Measurements from ENCODE around the gene MAPK10. TPM values are rescaled to one million over a fixed set of nuclear protein-coding genes. Genes with fewer than 3 reads are reported as not detected.

The MAPK10 gene
- total RNA-seq, 1 experiment from 2014 or later, result 0.79 TPM

GRCh38 chr4:86058621-86059020, 301.2 kb downstream of the MAPK10 start:
- no peak for DNase-seq
- no peaks in the 10 kb centered on the region for H3K27me3 ChIP-seq (replicated peaks; ENCODE audit: control insufficient read depth, insufficient read depth, low read length)
- Mint-ChIP-seq H3K9me3 (ENCODE audit: unreplicated experiment) (no peaks in the 10 kb centered on the region), H3K36me3 (ENCODE audit: insufficient read depth, unreplicated experiment) (no peaks in the 10 kb centered on the region), H3K4me3 (ENCODE audit: unreplicated experiment) (no peak overlapping the region), H3K27me3 (ENCODE audit: insufficient read depth, unreplicated experiment) (peaks cover 7% of the 10 kb centered on the region), H3K4me1 (ENCODE audit: low read depth, unreplicated experiment) (no peaks in the 10 kb centered on the region), H3K27ac (ENCODE audit: unreplicated experiment) (no peak overlapping the region)
- no peaks in the 10 kb centered on the region for H3K36me3 ChIP-seq (ENCODE audit: control insufficient read depth, insufficient read depth, low read length)
- ChIA-PET CTCF (no interaction called here), POLR2A (no interaction called here)
- intact Hi-C loops (cut with micrococcal nuclease; ENCODE audit: unreplicated experiment), result no loop called here
- TF ChIP-seq CTCF (IDR thresholded peaks at IDR 0.05; ENCODE audit: insufficient read depth in 1 of 2, low read depth in 1 of 2, low read length in 1 of 2, severe bottlenecking in 1 of 2, unreplicated experiment in 1 of 2), result no peak
- H3K4me1 ChIP-seq, result no peaks in the 10 kb centered on the region
- no peak overlapping the region for H3K4me3 ChIP-seq (ENCODE audit: low read depth, low read length)
- no TSS peak for BruUV-seq (replicated peaks)
- H3K9me3 ChIP-seq, result no peaks in the 10 kb centered on the region

- intact Hi-C loops (cut with micrococcal nuclease; ENCODE audit: unreplicated experiment), result no loop called here
- Mint-ChIP-seq H3K27ac (ENCODE audit: unreplicated experiment) (no peak overlapping the region), H3K4me1 (ENCODE audit: low read depth, unreplicated experiment) (no peaks in the 10 kb centered on the region), H3K9me3 (ENCODE audit: unreplicated experiment) (no peaks in the 10 kb centered on the region), H3K36me3 (ENCODE audit: insufficient read depth, unreplicated experiment) (no peaks in the 10 kb centered on the region), H3K4me3 (ENCODE audit: unreplicated experiment) (no peak overlapping the region), H3K27me3 (ENCODE audit: insufficient read depth, unreplicated experiment) (peaks cover 4% of the 10 kb centered on the region)
- Histone ChIP-seq H3K27me3 (replicated peaks; ENCODE audit: control insufficient read depth, insufficient read depth, low read length) (no peaks in the 10 kb centered on the region), H3K9me3 (no peaks in the 10 kb centered on the region), H3K36me3 (ENCODE audit: control insufficient read depth, insufficient read depth, low read length) (no peaks in the 10 kb centered on the region), H3K4me3 (ENCODE audit: low read depth, low read length) (no peak overlapping the region), H3K4me1 (no peaks in the 10 kb centered on the region)
- no peak for DNase-seq
- ChIA-PET POLR2A (no interaction called here), CTCF (no interaction called here)
- TF ChIP-seq CTCF (IDR thresholded peaks at IDR 0.05; ENCODE audit: insufficient read depth in 1 of 2, low read depth in 1 of 2, low read length in 1 of 2, severe bottlenecking in 1 of 2, unreplicated experiment in 1 of 2), result no peak
- no TSS peak for BruUV-seq (replicated peaks)
These were observed 304.0 kb downstream of the MAPK10 start for GRCh38 chr4:86055898-86056297.

- no peak overlapping the region for H3K4me3 ChIP-seq (ENCODE audit: low read depth, low read length)
- Mint-ChIP-seq H3K4me1 (ENCODE audit: low read depth, unreplicated experiment) (no peaks in the 10 kb centered on the region), H3K27ac (ENCODE audit: unreplicated experiment) (no peak overlapping the region), H3K27me3 (ENCODE audit: insufficient read depth, unreplicated experiment) (peaks cover 5% of the 10 kb centered on the region), H3K4me3 (ENCODE audit: unreplicated experiment) (no peak overlapping the region), H3K36me3 (ENCODE audit: insufficient read depth, unreplicated experiment) (no peaks in the 10 kb centered on the region), H3K9me3 (ENCODE audit: unreplicated experiment) (no peaks in the 10 kb centered on the region)
- no peaks in the 10 kb centered on the region for H3K9me3 ChIP-seq
- intact Hi-C loops (cut with micrococcal nuclease; ENCODE audit: unreplicated experiment), result no loop called here
- H3K36me3 ChIP-seq (ENCODE audit: control insufficient read depth, insufficient read depth, low read length), result no peaks in the 10 kb centered on the region
- H3K4me1 ChIP-seq, result no peaks in the 10 kb centered on the region
- CTCF ChIA-PET, result no interaction called here
- no peaks in the 10 kb centered on the region for H3K27me3 ChIP-seq (replicated peaks; ENCODE audit: control insufficient read depth, insufficient read depth, low read length)
- no TSS peak for BruUV-seq (replicated peaks)
- no peak for TF ChIP-seq CTCF (IDR thresholded peaks at IDR 0.05; ENCODE audit: insufficient read depth in 1 of 2, low read depth in 1 of 2, low read length in 1 of 2, severe bottlenecking in 1 of 2, unreplicated experiment in 1 of 2)
- POLR2A ChIA-PET, result no interaction called here
- DNase-seq, result no peak
These were observed 305.4 kb downstream of the MAPK10 start for GRCh38 chr4:86054286-86055032.
